ENCODE results near the gene TRAK1. TPM values are rescaled to one million over a fixed set of nuclear protein-coding genes. Genes with fewer than 3 reads are reported as not detected.

TRAK1 gene
- total and polyA plus RNA-seq, 7 experiments from 2014 or later: 4.8 to 30.4 (median 13.9) TPM

DNA sequence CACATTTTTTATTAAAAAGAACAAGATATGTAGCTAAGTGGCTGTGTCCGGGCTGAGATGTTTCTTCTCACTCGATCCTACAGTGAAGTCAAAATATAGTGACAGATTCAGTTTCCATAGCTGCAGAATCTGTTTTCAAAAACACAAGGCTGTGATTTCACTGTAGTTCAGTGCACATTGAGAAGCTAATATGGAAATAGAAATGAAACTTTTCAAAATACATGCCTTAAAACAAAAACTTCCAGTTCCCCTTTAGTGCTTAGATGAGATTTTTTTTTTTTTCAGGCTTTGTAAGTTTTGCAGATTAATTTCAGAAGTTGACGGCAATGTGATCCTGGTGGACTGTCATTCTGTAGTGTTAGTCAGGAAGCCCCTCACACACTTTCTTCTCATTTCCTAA is 23.8 kb upstream of the TRAK1 start:
- intact Hi-C loops (cut with micrococcal nuclease): no loop called here
- ATAC-seq (peak; percentile 63), DNase-seq (no peak)
- H3K4me3 ChIP-seq (ENCODE audit: low read length): no peak overlapping the region
- H3K27ac Mint-ChIP-seq: no peak overlapping the region
- H3K4me3 Mint-ChIP-seq: no peak overlapping the region
- no peak overlapping the region for H3K27ac ChIP-seq (ENCODE audit: low read depth, low read length)
- no peaks in the 10 kb centered on the region for H3K36me3 ChIP-seq (ENCODE audit: control insufficient read depth in 2 of 3, insufficient read depth in 3 of 3, low read length in 3 of 3)
- no peaks in the 10 kb centered on the region for H3K4me1 ChIP-seq (ENCODE audit: control insufficient read depth in 2 of 2, insufficient read depth in 2 of 2, low read length in 2 of 2)
- CTCF ChIA-PET: no interaction called here
- no peaks in the 10 kb centered on the region for H3K9me3 Mint-ChIP-seq
- POLR2A ChIA-PET: no interaction called here
- H3K27me3 ChIP-seq (ENCODE audit: control insufficient read depth in 2 of 2, insufficient read depth in 2 of 2, low read length in 2 of 2): no peaks in the 10 kb centered on the region
- peaks cover 6 to 36% (median 29%) of the 10 kb centered on the region in 7 donors for H3K4me1 Mint-ChIP-seq
- no peaks in the 10 kb centered on the region for H3K9me3 ChIP-seq (ENCODE audit: control insufficient read depth in 2 of 3, low read length in 3 of 3)
- H3K36me3 Mint-ChIP-seq: peaks cover 0 to 3% (median 0%) of the 10 kb centered on the region in 5 donors
- H3K27me3 Mint-ChIP-seq: no peaks in the 10 kb centered on the region

DNA sequence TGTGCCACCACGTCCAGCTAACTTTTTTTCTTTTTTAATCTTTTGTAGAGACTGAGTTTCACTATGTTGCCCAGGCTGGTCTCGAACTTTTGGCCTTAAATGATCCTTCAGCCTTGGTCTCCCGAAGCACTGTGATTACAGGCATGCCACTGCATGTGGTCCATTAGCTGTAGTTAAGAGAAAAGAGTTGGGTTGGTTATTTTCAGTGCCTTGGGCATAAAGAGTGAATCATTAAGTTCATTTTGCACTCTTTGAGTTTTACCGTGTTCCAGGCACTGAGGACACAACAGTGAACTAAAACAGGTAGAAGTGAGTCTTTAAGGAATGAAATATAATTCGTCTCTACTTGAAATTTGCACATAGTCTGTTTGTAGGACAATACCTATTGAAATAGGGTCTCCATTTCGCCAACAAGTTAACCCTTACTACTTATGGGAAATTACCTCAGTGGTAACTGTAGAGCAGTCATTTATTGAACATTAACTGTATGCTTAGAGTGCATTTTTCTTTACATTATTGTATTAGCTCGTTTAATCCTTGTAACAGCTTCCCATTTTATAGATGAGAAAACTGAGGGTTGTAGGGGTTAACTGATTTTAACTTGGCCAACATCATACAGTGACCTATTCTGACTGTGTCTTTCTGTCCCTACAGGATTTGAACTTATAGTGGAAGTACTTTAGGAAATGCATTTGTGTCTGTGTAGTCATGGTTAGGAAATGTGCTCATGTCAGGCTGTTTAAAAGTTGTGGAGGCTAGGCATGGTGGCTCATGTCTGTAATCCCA is 22.7 kb upstream of the TRAK1 start:
- Histone ChIP-seq H3K4me1 (ENCODE audit: control insufficient read depth in 2 of 2, insufficient read depth in 2 of 2, low read length in 2 of 2) (no peaks in the 10 kb centered on the region), H3K27me3 (ENCODE audit: control insufficient read depth in 2 of 2, insufficient read depth in 2 of 2, low read length in 2 of 2) (no peaks in the 10 kb centered on the region), H3K4me3 (ENCODE audit: low read length) (no peak overlapping the region), H3K27ac (ENCODE audit: low read depth, low read length) (no peak overlapping the region), H3K36me3 (ENCODE audit: control insufficient read depth in 2 of 3, insufficient read depth in 3 of 3, low read length in 3 of 3) (no peaks in the 10 kb centered on the region), H3K9me3 (ENCODE audit: control insufficient read depth in 2 of 3, low read length in 3 of 3) (no peaks in the 10 kb centered on the region)
- no peaks in the 10 kb centered on the region for H3K27me3 Mint-ChIP-seq
- ATAC-seq (no peak), DNase-seq (no peak)
- intact Hi-C loops (cut with micrococcal nuclease): no loop called here
- H3K4me3 Mint-ChIP-seq: peak overlapping the region in 1 of 10 donors; percentile 38
- ChIA-PET CTCF (no interaction called here), POLR2A (no interaction called here)
- H3K4me1 Mint-ChIP-seq: peaks cover 12 to 48% (median 41%) of the 10 kb centered on the region in 7 donors
- no peak overlapping the region for H3K27ac Mint-ChIP-seq
- peaks cover 0 to 3% (median 0%) of the 10 kb centered on the region in 5 donors for H3K36me3 Mint-ChIP-seq
- no peaks in the 10 kb centered on the region for H3K9me3 Mint-ChIP-seq

DNA sequence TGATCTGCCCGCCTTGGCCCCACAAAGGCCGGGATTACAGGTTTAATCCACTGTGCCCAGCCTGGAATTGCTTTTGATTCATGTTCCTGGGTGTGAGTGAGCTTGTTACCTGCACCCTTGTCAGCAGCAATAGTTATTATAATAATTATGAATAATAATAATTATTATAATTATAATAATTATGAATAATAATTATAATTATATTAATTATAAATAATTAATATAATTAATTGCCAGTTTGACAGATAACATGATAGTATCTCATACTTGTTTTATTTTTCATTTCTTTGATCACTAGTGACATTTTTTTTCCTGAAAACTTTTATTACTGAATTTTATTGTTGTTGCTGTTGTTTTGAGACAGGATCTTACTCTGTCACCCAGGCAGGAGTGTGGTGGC is 21.1 kb upstream of the TRAK1 start:
- intact Hi-C loops (cut with micrococcal nuclease): no loop called here
- ChIA-PET POLR2A (no interaction called here), CTCF (no interaction called here)
- DNase-seq (no peak), ATAC-seq (no peak)
- Histone ChIP-seq H3K27me3 (ENCODE audit: control insufficient read depth in 2 of 2, insufficient read depth in 2 of 2, low read length in 2 of 2) (no peaks in the 10 kb centered on the region), H3K27ac (ENCODE audit: low read depth, low read length) (no peak overlapping the region), H3K4me3 (ENCODE audit: low read length) (no peak overlapping the region), H3K36me3 (ENCODE audit: control insufficient read depth in 2 of 3, insufficient read depth in 3 of 3, low read length in 3 of 3) (no peaks in the 10 kb centered on the region), H3K9me3 (ENCODE audit: control insufficient read depth in 2 of 3, low read length in 3 of 3) (no peaks in the 10 kb centered on the region), H3K4me1 (ENCODE audit: control insufficient read depth in 2 of 2, insufficient read depth in 2 of 2, low read length in 2 of 2) (no peaks in the 10 kb centered on the region)
- H3K36me3 Mint-ChIP-seq: peaks cover 0 to 3% (median 0%) of the 10 kb centered on the region in 5 donors
- H3K27ac Mint-ChIP-seq: no peak overlapping the region
- H3K4me3 Mint-ChIP-seq: no peak overlapping the region
- no peaks in the 10 kb centered on the region for H3K9me3 Mint-ChIP-seq
- H3K27me3 Mint-ChIP-seq: no peaks in the 10 kb centered on the region
- H3K4me1 Mint-ChIP-seq: peaks cover 12 to 53% (median 42%) of the 10 kb centered on the region in 7 donors

DNA sequence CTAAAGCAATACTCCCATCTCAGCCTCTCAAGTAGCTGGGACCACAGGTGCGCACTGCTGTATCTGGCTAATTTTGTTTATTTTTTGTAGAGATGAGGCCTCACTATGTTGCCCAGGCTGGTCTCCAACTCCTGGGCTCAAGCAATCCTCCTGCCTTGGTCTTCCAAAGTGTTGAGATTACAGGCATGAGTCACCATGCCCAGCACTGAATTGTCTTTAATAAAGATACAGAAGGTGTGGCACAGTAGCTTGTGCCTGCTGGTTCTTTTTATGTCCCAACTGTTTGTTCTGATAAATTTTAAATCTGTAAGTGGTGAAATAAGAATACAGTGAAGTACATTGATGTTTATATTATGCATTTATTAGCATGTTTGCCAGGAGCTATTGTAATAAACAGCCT is 20.6 kb upstream of the TRAK1 start:
- no peak overlapping the region for H3K27ac ChIP-seq (ENCODE audit: low read depth, low read length)
- Mint-ChIP-seq H3K4me3 (no peak overlapping the region), H3K9me3 (no peaks in the 10 kb centered on the region), H3K27ac (no peak overlapping the region), H3K27me3 (no peaks in the 10 kb centered on the region), H3K4me1 (peaks cover 12 to 56% (median 42%) of the 10 kb centered on the region in 7 donors), H3K36me3 (peaks cover 0 to 3% (median 0%) of the 10 kb centered on the region in 5 donors)
- ChIA-PET POLR2A (no interaction called here), CTCF (no interaction called here)
- no peaks in the 10 kb centered on the region for H3K4me1 ChIP-seq (ENCODE audit: control insufficient read depth in 2 of 2, insufficient read depth in 2 of 2, low read length in 2 of 2)
- intact Hi-C loops (cut with micrococcal nuclease): no loop called here
- H3K27me3 ChIP-seq (ENCODE audit: control insufficient read depth in 2 of 2, insufficient read depth in 2 of 2, low read length in 2 of 2): no peaks in the 10 kb centered on the region
- H3K36me3 ChIP-seq (ENCODE audit: control insufficient read depth in 2 of 3, insufficient read depth in 3 of 3, low read length in 3 of 3): no peaks in the 10 kb centered on the region
- no peaks in the 10 kb centered on the region for H3K9me3 ChIP-seq (ENCODE audit: control insufficient read depth in 2 of 3, low read length in 3 of 3)
- ATAC-seq (no peak), DNase-seq (no peak)
- no peak overlapping the region for H3K4me3 ChIP-seq (ENCODE audit: low read length)

DNA sequence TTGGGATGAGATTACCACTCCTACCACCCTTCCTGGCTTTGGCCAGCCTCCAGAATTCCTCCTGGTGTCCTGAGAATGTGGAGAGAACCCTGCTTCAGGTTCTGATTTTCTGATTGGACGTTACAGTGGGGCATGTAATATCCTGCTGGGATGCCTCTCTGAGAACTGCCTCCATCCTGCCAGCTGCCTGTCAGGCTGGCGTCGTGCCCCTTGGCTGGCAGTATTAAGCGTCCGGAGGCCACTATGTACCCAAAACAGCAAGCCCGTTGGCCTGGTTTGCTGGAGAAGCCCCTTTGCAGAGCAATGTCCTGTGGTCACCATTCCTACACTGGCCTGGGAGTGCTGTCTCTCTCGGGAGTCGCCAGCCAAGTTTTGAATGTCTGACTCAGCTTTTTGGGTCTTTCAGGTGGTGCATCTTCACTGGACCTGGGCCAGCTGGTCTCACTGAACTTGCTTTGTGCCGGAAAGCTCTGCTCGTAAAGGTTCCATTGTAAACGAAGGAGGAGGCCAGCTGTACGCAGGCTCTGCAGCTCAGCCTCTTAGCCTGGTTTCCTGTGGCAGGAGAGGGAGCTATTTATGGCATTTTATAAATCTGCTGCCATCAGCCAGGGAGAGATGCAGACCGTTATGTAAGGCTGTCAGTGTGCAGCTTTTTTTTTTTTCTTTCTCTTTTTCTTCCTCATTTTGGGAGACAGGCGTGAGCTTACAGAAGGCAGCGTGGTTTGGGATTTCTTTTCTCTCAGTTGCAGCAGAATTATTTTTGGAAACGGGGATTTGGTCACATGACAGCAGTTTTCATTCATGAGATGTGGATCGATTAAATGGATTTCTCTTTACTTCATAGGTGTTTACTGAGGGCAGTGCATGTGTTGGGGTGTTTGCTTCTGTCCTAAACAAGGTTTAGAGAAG is 19.0 kb upstream of the TRAK1 start:
- H3K27me3 ChIP-seq (ENCODE audit: control insufficient read depth in 2 of 2, insufficient read depth in 2 of 2, low read length in 2 of 2): no peaks in the 10 kb centered on the region
- H3K4me1 ChIP-seq (ENCODE audit: control insufficient read depth in 2 of 2, insufficient read depth in 2 of 2, low read length in 2 of 2): no peaks in the 10 kb centered on the region
- DNase-seq (no peak), ATAC-seq (peak; percentile 61)
- Mint-ChIP-seq H3K27ac (peak overlapping the region in 2 of 9 donors; percentile 10 to 36), H3K4me3 (peak overlapping the region in 5 of 10 donors; percentile 14 to 63 (median 45)), H3K27me3 (no peaks in the 10 kb centered on the region), H3K36me3 (peaks cover 0 to 7% (median 3%) of the 10 kb centered on the region in 5 donors), H3K4me1 (peaks cover 12 to 42% (median 32%) of the 10 kb centered on the region in 7 donors), H3K9me3 (peaks cover 0 to 8% (median 0%) of the 10 kb centered on the region in 11 donors)
- no peaks in the 10 kb centered on the region for H3K36me3 ChIP-seq (ENCODE audit: control insufficient read depth in 2 of 3, insufficient read depth in 3 of 3, low read length in 3 of 3)
- CTCF ChIA-PET: interaction anchor here (0.7 kb wide), 1 partner anchor 1492 kb away, joined by 3 read pairs; no protein-coding TSS in a partner anchor
- no peak overlapping the region for H3K27ac ChIP-seq (ENCODE audit: low read depth, low read length)
- no peak overlapping the region for H3K4me3 ChIP-seq (ENCODE audit: low read length)
- no peaks in the 10 kb centered on the region for H3K9me3 ChIP-seq (ENCODE audit: control insufficient read depth in 2 of 3, low read length in 3 of 3)
- POLR2A ChIA-PET: no interaction called here
- intact Hi-C loops (cut with micrococcal nuclease): no loop called here

DNA sequence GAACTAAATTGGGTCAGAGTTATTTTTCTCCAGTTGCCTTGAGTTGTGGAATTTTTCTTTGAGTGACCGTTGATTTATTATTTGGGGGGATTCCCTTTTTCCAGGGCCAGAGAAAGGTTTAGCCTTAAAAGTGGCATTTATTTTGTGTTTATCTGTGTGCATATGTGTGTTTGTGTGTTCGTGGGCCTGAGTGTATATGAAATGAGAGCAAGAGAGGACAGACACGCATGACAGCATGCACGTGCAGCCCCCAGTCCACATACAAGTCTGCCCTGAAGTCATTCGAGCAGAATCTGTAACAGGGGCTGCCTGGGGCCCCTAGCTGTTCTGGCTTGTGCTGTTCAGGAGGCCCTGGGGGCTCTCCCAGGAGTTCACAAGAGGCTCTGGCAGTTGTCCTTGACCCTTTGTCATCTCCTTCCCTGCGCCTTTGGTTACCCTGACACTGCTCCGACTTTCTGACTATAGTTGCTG is 18.3 kb upstream of the TRAK1 start:
- H3K9me3 ChIP-seq (ENCODE audit: control insufficient read depth in 2 of 3, low read length in 3 of 3): no peaks in the 10 kb centered on the region
- ChIA-PET CTCF (no interaction called here), POLR2A (no interaction called here)
- DNase-seq (no peak), ATAC-seq (no peak)
- no peaks in the 10 kb centered on the region for H3K27me3 Mint-ChIP-seq
- peaks cover 14 to 42% (median 29%) of the 10 kb centered on the region in 7 donors for H3K4me1 Mint-ChIP-seq
- no peak overlapping the region for H3K4me3 ChIP-seq (ENCODE audit: low read length)
- peaks cover 0 to 8% (median 4%) of the 10 kb centered on the region in 11 donors for H3K9me3 Mint-ChIP-seq
- H3K36me3 Mint-ChIP-seq: peaks cover 3 to 11% (median 4%) of the 10 kb centered on the region in 5 donors
- no peaks in the 10 kb centered on the region for H3K36me3 ChIP-seq (ENCODE audit: control insufficient read depth in 2 of 3, insufficient read depth in 3 of 3, low read length in 3 of 3)
- intact Hi-C loops (cut with micrococcal nuclease): no loop called here
- peak overlapping the region in 2 of 9 donors; percentile 10 for H3K27ac Mint-ChIP-seq
- no peaks in the 10 kb centered on the region for H3K27me3 ChIP-seq (ENCODE audit: control insufficient read depth in 2 of 2, insufficient read depth in 2 of 2, low read length in 2 of 2)
- peak overlapping the region in 1 of 10 donors; percentile 31 for H3K4me3 Mint-ChIP-seq
- no peaks in the 10 kb centered on the region for H3K4me1 ChIP-seq (ENCODE audit: control insufficient read depth in 2 of 2, insufficient read depth in 2 of 2, low read length in 2 of 2)
- no peak overlapping the region for H3K27ac ChIP-seq (ENCODE audit: low read depth, low read length)

All from naive thymus-derived CD4-positive, alpha-beta T cell (primary cell).